Cortex of kidney (tissue), 1 donor: ENCODE measurements around the gene TK2.

Source experiments
- DNase-seq: peaks from one replicate; lab custom pipeline; 2025; lab: John Stamatoyannopoulos, UW

Gene TK2

GRCh38 chr16:66544016-66544757, 5.7 kb downstream of the TK2 start:
- no peak for DNase-seq

- DNase-seq = no peak
These were observed 6.4 kb downstream of the TK2 start for GRCh38 chr16:66543541-66543940.

GRCh38 chr16:66542396-66542795, 7.5 kb downstream of the TK2 start:
- DNase-seq = no peak

GRCh38 chr16:66541388-66542355, 8.2 kb downstream of the TK2 start:
- no peak for DNase-seq

- no peak for DNase-seq
These were observed 10.1 kb downstream of the TK2 start for GRCh38 chr16:66539623-66540469.

GRCh38 chr16:66538910-66539309, 11.0 kb downstream of the TK2 start:
- DNase-seq = no peak

GRCh38 chr16:66537236-66537635, 12.7 kb downstream of the TK2 start:
- no peak for DNase-seq

- no peak for DNase-seq
These were observed 13.4 kb downstream of the TK2 start for GRCh38 chr16:66536525-66536924.

- DNase-seq = no peak
These were observed 15.5 kb downstream of the TK2 start for GRCh38 chr16:66534376-66534799.

- no peak for DNase-seq
These were observed 20.4 kb downstream of the TK2 start for GRCh38 chr16:66529475-66529874.

GRCh38 chr16:66528294-66528693, 21.6 kb downstream of the TK2 start:
- DNase-seq = no peak

- DNase-seq = no peak
These were observed 24.3 kb downstream of the TK2 start for GRCh38 chr16:66525396-66526180.

GRCh38 chr16:66524601-66525164, 25.2 kb downstream of the TK2 start:
- DNase-seq = no peak

GRCh38 chr16:66523861-66524354, 26.0 kb downstream of the TK2 start:
- no peak for DNase-seq

GRCh38 chr16:66522816-66523590, 26.9 kb downstream of the TK2 start:
- DNase-seq = no peak

GRCh38 chr16:66521951-66522771, 27.8 kb downstream of the TK2 start:
- no peak for DNase-seq

GRCh38 chr16:66521252-66521713, 28.6 kb downstream of the TK2 start:
- no peak for DNase-seq

- DNase-seq = no peak
These were observed 29.3 kb downstream of the TK2 start for GRCh38 chr16:66520406-66521170.
